ENCODE results near the gene NMRK1. TPM values are rescaled to one million over a fixed set of nuclear protein-coding genes. Genes with fewer than 3 reads are reported as not detected.

NMRK1 gene
- total and polyA plus RNA-seq, 9 donors = 14.6 to 40.0 (median 23.8) TPM

GRCh38 chr9:75123696-75124095 is 35.7 kb upstream of the NMRK1 start:
- intact Hi-C loops (cut with DNase I) = loop anchor here in 1 of 4 donors (10.0 kb wide), 1 partner anchor 59 kb away; no protein-coding TSS in a partner anchor
- DNase-seq = no peak

GRCh38 chr9:75121914-75122558 is 34.1 kb upstream of the NMRK1 start:
- H3K4me1 ChIP-seq (ENCODE audit: insufficient read depth) = peaks cover 1% of the 10 kb centered on the region
- TF ChIP-seq POLR2A (IDR thresholded peaks at IDR 0.05) (no peak), CTCF (IDR thresholded peaks at IDR 0.05) (no peak), EP300 (IDR thresholded peaks at IDR 0.05) (no peak)
- WGBS, 3 donors = 91 to 93% (median 91%) methylated on average over 5 of the region's 5 CpGs
- H3K4me3 ChIP-seq = no peak overlapping the region
- H3K27me3 ChIP-seq = no peaks in the 10 kb centered on the region
- no peak overlapping the region for H3K27ac ChIP-seq
- H3K36me3 ChIP-seq = no peaks in the 10 kb centered on the region
- DNase-seq = no peak
- intact Hi-C loops (cut with DNase I) = loop anchor here in 1 of 4 donors (10.0 kb wide), 1 partner anchor 57 kb away; no protein-coding TSS in a partner anchor
- H3K9me3 ChIP-seq = no peaks in the 10 kb centered on the region

More at GRCh38 chr9:75123696-75124095, 35.7 kb upstream of the NMRK1 start:
- no peaks in the 10 kb centered on the region for H3K36me3 ChIP-seq
- WGBS, 3 donors = 95% methylated on average over 10 of the region's 10 CpGs
- no peaks in the 10 kb centered on the region for H3K9me3 ChIP-seq
- no peak overlapping the region for H3K4me3 ChIP-seq
- H3K27ac ChIP-seq = no peak overlapping the region
- peaks cover 1% of the 10 kb centered on the region for H3K4me1 ChIP-seq (ENCODE audit: insufficient read depth)
- TF ChIP-seq CTCF (IDR thresholded peaks at IDR 0.05) (no peak), EP300 (IDR thresholded peaks at IDR 0.05) (no peak), POLR2A (IDR thresholded peaks at IDR 0.05) (no peak)
- H3K27me3 ChIP-seq = no peaks in the 10 kb centered on the region

- DNase-seq = no peak
- WGBS, 3 donors = 86 to 95% (median 92%) methylated on average over 4 of the region's 4 CpGs
- no peak overlapping the region for H3K27ac ChIP-seq
- no peaks in the 10 kb centered on the region for H3K36me3 ChIP-seq
- no peaks in the 10 kb centered on the region for H3K9me3 ChIP-seq
- intact Hi-C loops (cut with DNase I) = loop anchor here in 1 of 4 donors (10.0 kb wide), 1 partner anchor 56 kb away; no protein-coding TSS in a partner anchor
- no peak for TF ChIP-seq CTCF (IDR thresholded peaks at IDR 0.05)
- TF ChIP-seq POLR2A (IDR thresholded peaks at IDR 0.05) = no peak
- no peak for TF ChIP-seq EP300 (IDR thresholded peaks at IDR 0.05)
- no peaks in the 10 kb centered on the region for H3K27me3 ChIP-seq
- H3K4me1 ChIP-seq (ENCODE audit: insufficient read depth) = peaks cover 2% of the 10 kb centered on the region
- no peak overlapping the region for H3K4me3 ChIP-seq
Measured at GRCh38 chr9:75120686-75121085, 32.7 kb upstream of the NMRK1 start.

- no peaks in the 10 kb centered on the region for H3K27me3 ChIP-seq
- no peaks in the 10 kb centered on the region for H3K9me3 ChIP-seq
- no peaks in the 10 kb centered on the region for H3K36me3 ChIP-seq
- H3K4me1 ChIP-seq (ENCODE audit: insufficient read depth) = peaks cover 2% of the 10 kb centered on the region
- intact Hi-C loops (cut with DNase I) = no loop called here
- no peak overlapping the region for H3K27ac ChIP-seq
- H3K4me3 ChIP-seq = no peak overlapping the region
- DNase-seq = no peak
- 92 to 100% (median 98%) methylated on average over 1 of the region's 1 CpG for WGBS, 3 donors
- TF ChIP-seq POLR2A (IDR thresholded peaks at IDR 0.05) (no peak), CTCF (IDR thresholded peaks at IDR 0.05) (no peak), EP300 (IDR thresholded peaks at IDR 0.05) (no peak)
Measured at GRCh38 chr9:75117564-75117963, 29.6 kb upstream of the NMRK1 start.
